Mononuclear cell (primary cell): ENCODE data around the gene CSH1. TPM values are rescaled to one million over a fixed set of nuclear protein-coding genes. Genes with fewer than 3 reads are reported as not detected.
"Not testable (repeated sequence)": the region's sequence is repeated elsewhere in the genome, so short reads cannot be mapped to it uniquely, and the experiment has no call there.

Source experiments
- H3K27me3 ChIP-seq: 2 replicates; pipeline ENCODE4 v1.6.0; 2011; ENCODE audit warnings: low read length, control low read depth; ENCODE audit not compliant: insufficient read depth
- H3K4me1 ChIP-seq: 2 replicates; pipeline ENCODE4 v1.5.1; 2011; ENCODE audit warnings: mild to moderate bottlenecking, low read length, control low read depth; ENCODE audit not compliant: insufficient read depth
- H3K4me3 ChIP-seq: 2 replicates; pipeline ENCODE4 v1.5.1; 2011; ENCODE audit warnings: mild to moderate bottlenecking, low read length, moderate library complexity
- H3K9me3 ChIP-seq: 2 replicates; pipeline ENCODE4 v1.5.1; 2011; ENCODE audit warnings: low read depth, mild to moderate bottlenecking, control low read depth, low read length
- total RNA-seq: library from RNA; depleted of rRNA; stranded (reverse); fragments of >200 nt; gene quantifications from one replicate; pipeline ENCODE4 v1.2.3, GENCODE V29; 2012

Gene CSH1
- total RNA-seq, 1 donor = not detected

GRCh38 chr17:63869491-63870291 is 26.7 kb downstream of the CSH1 start:
- H3K4me3 ChIP-seq, H3K4me1 ChIP-seq, H3K27me3 ChIP-seq, H3K9me3 ChIP-seq: not testable (repeated sequence)

DNA sequence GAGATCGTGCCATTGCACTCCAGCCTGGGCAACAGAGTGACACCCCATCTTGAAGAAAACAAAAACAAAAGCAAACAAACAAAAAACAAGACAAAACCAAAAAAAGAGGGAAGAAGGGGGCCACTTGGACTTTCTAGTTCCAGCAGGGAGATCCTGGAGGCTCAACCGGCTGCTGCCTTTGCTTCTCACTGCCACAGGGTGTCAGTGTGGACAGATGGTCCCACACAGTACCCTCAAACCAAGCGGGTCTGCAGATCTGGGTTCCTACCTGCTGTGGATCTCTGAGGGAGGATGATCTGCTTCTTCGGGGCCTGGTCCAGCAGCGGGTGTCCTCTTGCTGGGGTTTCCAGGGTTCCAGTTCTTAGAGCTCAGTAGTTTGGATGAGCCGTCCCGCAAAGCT is 29.7 kb downstream of the CSH1 start:
- not testable (repeated sequence) for H3K4me1 ChIP-seq, H3K27me3 ChIP-seq, H3K4me3 ChIP-seq, H3K9me3 ChIP-seq

- Histone ChIP-seq H3K27me3 (no peaks in the 10 kb centered on the region), H3K4me1 (no peaks in the 10 kb centered on the region), H3K9me3 (no peaks in the 10 kb centered on the region), H3K4me3 (no peak overlapping the region)
Observed at GRCh38 chr17:63859257-63859656, 37.1 kb downstream of the CSH1 start.

- not testable (repeated sequence) for H3K9me3 ChIP-seq, H3K4me3 ChIP-seq, H3K4me1 ChIP-seq, H3K27me3 ChIP-seq
Observed at GRCh38 chr17:63856425-63856824, 39.9 kb downstream of the CSH1 start.

GRCh38 chr17:63855185-63855584 is 41.2 kb downstream of the CSH1 start:
- no peaks in the 10 kb centered on the region for H3K27me3 ChIP-seq
- H3K9me3 ChIP-seq = no peaks in the 10 kb centered on the region
- no peaks in the 10 kb centered on the region for H3K4me1 ChIP-seq
- H3K4me3 ChIP-seq = no peak overlapping the region

DNA sequence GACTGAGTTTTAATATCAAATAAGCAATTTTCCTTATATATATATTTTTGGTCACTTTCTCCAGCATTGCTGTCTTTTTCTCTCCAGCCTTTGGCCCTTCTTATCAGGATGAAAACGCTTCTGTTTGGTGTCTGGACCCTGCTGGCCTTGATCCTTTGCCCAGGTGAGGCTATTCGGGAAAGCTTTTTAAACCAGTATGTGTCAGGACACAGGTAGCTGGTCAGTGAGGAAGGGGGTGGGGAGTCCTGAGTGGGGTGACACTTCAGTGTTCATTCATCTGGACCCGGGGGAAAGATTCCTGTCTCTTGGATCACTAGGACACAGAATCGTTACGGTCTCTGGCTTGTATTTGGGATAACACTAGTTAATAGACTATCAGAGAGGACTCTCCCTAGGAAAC is 41.7 kb downstream of the CSH1 start:
- H3K9me3 ChIP-seq = no peaks in the 10 kb centered on the region
- no peaks in the 10 kb centered on the region for H3K4me1 ChIP-seq
- H3K27me3 ChIP-seq = no peaks in the 10 kb centered on the region
- no peak overlapping the region for H3K4me3 ChIP-seq

GRCh38 chr17:63853260-63853659 is 43.1 kb downstream of the CSH1 start:
- no peak overlapping the region for H3K4me3 ChIP-seq
- no peaks in the 10 kb centered on the region for H3K27me3 ChIP-seq
- peaks cover 7% of the 10 kb centered on the region for H3K4me1 ChIP-seq
- H3K9me3 ChIP-seq = no peaks in the 10 kb centered on the region

DNA sequence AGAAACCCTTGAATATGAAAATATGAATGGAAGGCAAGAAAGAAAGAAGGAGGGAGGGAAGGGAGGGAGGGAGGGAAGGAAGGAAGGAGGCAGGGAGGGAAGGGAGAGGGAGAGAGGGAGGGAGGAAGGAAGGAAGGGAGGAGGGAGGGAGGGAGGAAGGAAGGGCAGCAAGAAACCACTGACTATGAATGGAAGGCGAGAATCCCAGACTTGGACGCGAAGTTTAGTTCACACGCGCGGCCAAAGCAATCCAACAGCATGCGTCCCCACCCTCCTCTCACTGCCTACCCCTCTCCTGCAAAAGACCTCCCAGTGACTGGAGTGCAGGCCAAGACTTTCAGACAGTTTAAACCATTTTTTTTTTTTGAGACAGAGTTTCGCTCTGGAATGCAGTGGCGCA is 46.0 kb downstream of the CSH1 start:
- H3K4me1 ChIP-seq = peaks cover 8% of the 10 kb centered on the region
- no peaks in the 10 kb centered on the region for H3K9me3 ChIP-seq
- no peaks in the 10 kb centered on the region for H3K27me3 ChIP-seq
- H3K4me3 ChIP-seq = no peak overlapping the region

DNA sequence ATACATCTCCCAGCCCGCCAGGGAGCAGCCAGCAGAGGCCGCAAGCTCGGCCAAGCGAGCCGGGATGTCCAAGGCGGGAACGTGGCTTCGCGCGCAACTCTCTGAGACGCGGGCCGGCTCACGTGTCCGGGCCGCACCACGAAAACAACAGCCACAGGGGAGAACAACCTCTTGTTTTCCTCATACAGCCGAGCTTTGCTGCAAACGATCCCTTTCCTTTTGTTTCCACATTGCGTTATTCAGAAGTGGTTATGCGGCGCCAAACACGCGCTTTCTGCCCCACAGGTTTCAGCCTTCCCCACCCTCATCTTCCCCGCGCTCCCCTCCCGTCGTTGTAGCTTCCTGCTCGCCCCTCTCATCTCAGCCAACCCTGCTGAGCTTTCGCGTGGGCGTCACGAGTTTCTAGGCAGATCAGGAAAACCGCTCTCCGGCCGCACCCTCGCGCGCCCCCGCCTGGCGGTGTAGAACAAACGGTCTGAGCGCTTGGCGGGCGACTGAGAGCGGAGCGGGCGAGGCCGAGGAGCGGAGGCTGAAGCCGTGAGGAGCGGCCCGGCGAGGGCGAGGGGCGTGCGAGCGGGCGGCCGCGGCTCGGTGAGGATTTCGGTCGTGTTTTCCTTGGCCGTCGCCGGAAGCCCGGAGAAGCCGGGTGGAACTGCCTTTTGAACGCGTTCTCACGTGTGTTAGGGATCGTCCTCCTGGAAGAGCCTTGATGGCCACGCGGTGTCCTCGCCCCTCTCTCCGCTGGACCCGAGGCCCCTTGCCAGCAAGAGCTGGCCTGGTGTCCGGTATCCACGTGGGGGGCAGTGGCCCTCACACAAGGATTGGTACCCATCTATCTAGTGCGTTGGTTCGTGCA is 47.3 kb downstream of the CSH1 start:
- no peaks in the 10 kb centered on the region for H3K9me3 ChIP-seq
- peaks cover 11% of the 10 kb centered on the region for H3K4me1 ChIP-seq
- H3K4me3 ChIP-seq = no peak overlapping the region
- H3K27me3 ChIP-seq = no peaks in the 10 kb centered on the region

DNA sequence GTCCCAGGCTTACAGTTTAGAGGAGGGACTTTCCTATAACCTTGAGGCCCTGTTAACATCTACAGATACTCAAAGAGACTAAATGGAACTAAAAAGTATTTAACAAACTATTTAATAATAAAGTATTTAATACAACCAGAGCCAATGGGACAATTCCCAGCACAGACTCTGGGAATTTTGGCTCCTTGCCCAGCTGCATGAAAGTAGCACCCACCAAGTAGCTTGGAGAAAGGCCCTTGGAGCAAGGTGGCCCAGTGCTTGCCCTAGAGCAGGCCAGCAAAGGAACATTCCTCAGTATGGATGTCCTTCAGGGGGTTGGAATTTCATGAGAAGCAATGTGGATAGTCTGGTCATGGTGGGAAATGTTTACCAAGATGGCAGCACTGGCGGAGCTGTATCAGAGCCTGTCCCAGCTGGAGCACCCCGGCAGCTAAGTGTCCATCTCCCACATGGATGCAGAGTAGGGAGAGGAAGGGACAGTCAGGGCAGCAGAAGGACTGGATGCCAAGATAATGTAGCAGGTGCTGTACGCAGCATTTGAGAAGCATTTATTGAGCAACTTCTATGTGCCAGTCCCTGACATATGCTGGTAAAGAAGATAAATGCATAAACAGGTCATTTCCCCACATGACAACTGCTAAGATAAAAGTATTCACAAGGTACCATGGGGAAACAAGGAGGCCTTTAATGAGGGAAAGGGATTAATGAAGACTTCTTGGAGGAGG is 48.7 kb downstream of the CSH1 start:
- H3K4me3 ChIP-seq = no peak overlapping the region
- no peaks in the 10 kb centered on the region for H3K27me3 ChIP-seq
- peaks cover 22% of the 10 kb centered on the region for H3K4me1 ChIP-seq
- H3K9me3 ChIP-seq = no peaks in the 10 kb centered on the region

DNA sequence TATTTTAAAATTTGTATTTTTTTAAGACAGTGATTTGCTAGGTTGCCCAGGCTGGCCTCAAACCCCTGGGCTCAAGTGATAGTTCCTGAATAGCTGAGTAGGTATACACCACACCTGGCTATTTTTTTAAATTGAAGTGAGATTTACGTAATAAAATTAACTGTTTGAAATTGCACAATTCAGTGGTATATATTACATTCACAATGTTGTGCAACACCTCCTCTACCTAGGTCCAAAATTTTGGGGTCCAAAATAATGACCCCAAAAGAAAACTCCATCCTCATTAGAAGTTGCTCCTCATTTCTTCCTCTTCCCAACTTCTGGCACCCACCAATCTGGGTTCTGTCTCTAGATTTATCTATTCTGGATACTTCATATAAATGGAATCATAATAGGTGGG is 50.9 kb downstream of the CSH1 start:
- peaks cover 34% of the 10 kb centered on the region for H3K4me1 ChIP-seq
- H3K4me3 ChIP-seq = no peak overlapping the region
- H3K9me3 ChIP-seq = no peaks in the 10 kb centered on the region
- H3K27me3 ChIP-seq = no peaks in the 10 kb centered on the region

Other genes with a start within 250 kb of the CSH1 start
- gene LIMD2, start 196.4 kb downstream of the CSH1 start, total RNA-seq = 274 TPM
- gene STRADA, start 154.8 kb downstream of the CSH1 start, total RNA-seq = 37.7 TPM
- gene CCDC47, start 123.0 kb downstream of the CSH1 start, total RNA-seq = 38.9 TPM
- 112 TPM for gene DDX42, start 122.4 kb downstream of the CSH1 start, total RNA-seq
- gene PSMC5, start 69.1 kb downstream of the CSH1 start, total RNA-seq = 15.3 TPM
- 13.2 TPM for gene FTSJ3, start 68.9 kb downstream of the CSH1 start, total RNA-seq
- gene SMARCD2, start 53.9 kb downstream of the CSH1 start, total RNA-seq = 56.0 TPM
- 0.10 TPM for gene CSH2, start 22.9 kb downstream of the CSH1 start, total RNA-seq
- gene GH2, start 14.6 kb downstream of the CSH1 start, total RNA-seq = not detected
- not detected for gene CSHL1, start 14.7 kb upstream of the CSH1 start, total RNA-seq
- gene GH1, start 22.3 kb upstream of the CSH1 start, total RNA-seq = not detected
- gene CD79B, start 35.8 kb upstream of the CSH1 start, total RNA-seq = 26.0 TPM
- gene SCN4A, start 76.3 kb upstream of the CSH1 start, total RNA-seq = under 0.01 TPM
- 0.21 TPM for gene PRR29, start 101.8 kb upstream of the CSH1 start, total RNA-seq
- gene ICAM2, start 124.1 kb upstream of the CSH1 start, total RNA-seq = 40.1 TPM
- gene ERN1, start 233.6 kb upstream of the CSH1 start, total RNA-seq = 62.8 TPM